HepG2 (cell line): ENCODE results near the gene CPOX. TPM values are rescaled to one million over a fixed set of nuclear protein-coding genes. Genes with fewer than 3 reads are reported as not detected.
A peak's percentile ranks its signal among the peaks of the same experiment; 100 is the strongest.

Experiments
- ATAC-seq: fragments of 200-7000 bp; cut with Tn5 transposase; 3 replicates; pipeline ENCODE4 v1.9.1; 2020; ENCODE audit warnings: mild to moderate bottlenecking, moderate library complexity
- BruUV-seq: library from RNA; stranded (reverse); fragments of 400-500 nt; replicated peaks from 2 replicates; lab custom pipeline; 2021; lab: Mats Ljungman, UMichigan
- CTCF ChIA-PET: fragments of 300-600 bp; formaldehyde crosslinking; extraction: SDS; loops from one replicate; lab custom pipeline; 2021; ENCODE audit warnings: low total read pairs, inconsistent platforms, low intra/inter-chr PET ratio; lab: Yijun Ruan, JAX
- POLR2A ChIA-PET: fragments of 350-600 bp; sonication (Branson Sonifier 250); formaldehyde crosslinking; loops from one replicate; lab custom pipeline; 2020; ENCODE audit warnings: antibody characterized with exemption, inconsistent platforms; lab: Yijun Ruan, JAX
- DNase-seq: peaks from one replicate; pipeline ENCODE4 v3.0.0-alpha.2; 2015; ENCODE audit warnings: low spot score
- FAIRE-seq: peaks from 3 replicates; lab custom pipeline; 2011; peaks lifted over from hg19 to GRCh38; lab: Jason Lieb, UNC
- H2AFZ ChIP-seq: one replicate; pipeline ENCODE4 v1.6.1; 2011; ENCODE audit warnings: low read length, inconsistent platforms
- H3K27ac ChIP-seq: fragments of 300-600 bp; 3 replicates; pipeline ENCODE4 v1.8.0; 2011; ENCODE audit warnings: mixed run types, mild to moderate bottlenecking, mixed read lengths, low read length, inconsistent platforms; ENCODE audit not compliant: insufficient read depth; ENCODE audit errors: extremely low read length
- H3K27me3 ChIP-seq, 2 experiments: fragments of 200-600 bp in 1 of 2; 2 replicates in 1 of 2; 3 replicates in 1 of 2; pipeline versions ENCODE4 v1.6.0 to v1.8.0; 2011; ENCODE audit warnings: low read length in 2 of 2, mild to moderate bottlenecking in 2 of 2, moderate library complexity in 2 of 2, inconsistent platforms in 1 of 2; ENCODE audit not compliant: insufficient read depth in 2 of 2, control insufficient read depth in 1 of 2
- H3K36me3 ChIP-seq, 2 experiments: fragments of 200-600 bp in 1 of 2; replicated peaks in 1 of 2; 2 replicates in 1 of 2; 3 replicates in 1 of 2; pipeline versions ENCODE4 v1.5.1 to v1.8.0; 2011; ENCODE audit warnings: low read length in 2 of 2, inconsistent platforms in 1 of 2; ENCODE audit not compliant: insufficient read depth in 2 of 2, control insufficient read depth in 1 of 2
- H3K4me1 ChIP-seq: 2 replicates; pipeline ENCODE4 v1.5.1; 2012; ENCODE audit warnings: low read length, inconsistent platforms; ENCODE audit not compliant: insufficient read depth
- H3K4me2 ChIP-seq: 2 replicates; pipeline ENCODE4 v1.6.0; 2011; ENCODE audit warnings: low read depth, low read length, inconsistent platforms
- H3K4me3 ChIP-seq, 3 experiments: fragments of 200-600 bp in 1 of 3; sonication (generic), shearing (Covaris generic) in 1 of 3; replicated peaks in 1 of 3; 2 replicates each; pipeline ENCODE4 v1.5.1; 2011 to 2016; ENCODE audit warnings: low read length in 3 of 3, inconsistent platforms in 2 of 3, low read depth in 2 of 3, mild to moderate bottlenecking in 2 of 3, control low read depth in 1 of 3, mixed read lengths in 1 of 3; ENCODE audit not compliant: insufficient read depth in 1 of 3
- H3K79me2 ChIP-seq: one replicate; pipeline ENCODE4 v1.6.1; 2011; ENCODE audit warnings: low read length, inconsistent platforms; ENCODE audit not compliant: insufficient read depth
- H3K9ac ChIP-seq: 2 replicates; pipeline ENCODE4 v1.6.0; 2011; ENCODE audit warnings: mild to moderate bottlenecking, low read depth, low read length, inconsistent platforms; ENCODE audit not compliant: insufficient read depth
- H3K9me3 ChIP-seq: 2 replicates; pipeline ENCODE4 v1.5.1; 2012; ENCODE audit warnings: mild to moderate bottlenecking, low read length
- H4K20me1 ChIP-seq: 2 replicates; pipeline ENCODE4 v1.6.0; 2011; ENCODE audit warnings: inconsistent platforms, mild to moderate bottlenecking, low read length, moderate library complexity; ENCODE audit not compliant: insufficient read depth
- BCL6 ChIP-seq: IDR thresholded peaks from 2 replicates; pipeline ENCODE4 v1.6.1; 2016; ENCODE audit warnings: missing genetic modification reagents, missing compliant biosample characterization
- FOXK2 ChIP-seq: fragments of 450-650 bp; IDR thresholded peaks from 2 replicates; pipeline ENCODE4 v1.6.1; 2016
- GZF1 ChIP-seq: sonication (generic); formaldehyde crosslinking; IDR thresholded peaks from 2 replicates; pipeline ENCODE4 v1.5.1; 2020; ENCODE audit warnings: mild to moderate bottlenecking, missing genetic modification reagents
- MATR3 ChIP-seq: sonication (generic); formaldehyde crosslinking; IDR thresholded peaks from 2 replicates; pipeline ENCODE4 v1.4.0; 2020; ENCODE audit warnings: missing genetic modification reagents
- USF2 ChIP-seq, 2 experiments: sonication (generic) in 1 of 2; formaldehyde crosslinking in 1 of 2; IDR thresholded peaks; 2 replicates each; pipeline versions ENCODE4 v1.5.1 to v1.6.1; 2011 to 2020; ENCODE audit warnings: borderline replicate concordance in 1 of 2, low read depth in 1 of 2, low read length in 1 of 2, mild to moderate bottlenecking in 1 of 2, missing genetic modification reagents in 1 of 2, moderate library complexity in 1 of 2
- ZNF496 ChIP-seq: sonication (generic); formaldehyde crosslinking; IDR thresholded peaks from 2 replicates; pipeline ENCODE4 v1.8.1; 2023; ENCODE audit warnings: mild to moderate bottlenecking, moderate library complexity, missing genetic modification reagents; ENCODE audit not compliant: insufficient replicate concordance
- WGBS: methylation state at CpG from one replicate; pipeline ENCODE4 v1.1.6; 2017; ENCODE audit warnings: low lambda C conversion rate; 5-methylcytosine and 5-hydroxymethylcytosine counted together
- in situ Hi-C: cut with HindIII; loops from 2 replicates; pipeline ENCODE4 v1.10.0; 2017; ENCODE audit warnings: low pct_unique_long_range_greater_than_20kb; ENCODE audit not compliant: extremely low pct_ligation_motif_present
- intact Hi-C: fragments of 100-400 bp; cut with micrococcal nuclease; formaldehyde crosslinking; loops from one replicate; pipeline ENCODE4 v1.10.0; 2022; ENCODE audit not compliant: unreplicated experiment
- polyA plus RNA-seq, 8 experiments: library from polyadenylated mRNA; depleted of rRNA in 3 of 8; stranded (reverse) in 7 of 8; unstranded in 1 of 8; fragments of >200 nt; fragmentation: Illumina TruSeq in 4 of 8; extraction: Trizol in 4 of 8; gene quantifications; 2 replicates each; pipeline versions ENCODE4 v1.2.1 to v1.2.3, GENCODE V29; 2011 to 2016; ENCODE audit warnings: low read depth in 4 of 8, missing spikeins in 1 of 8, mixed read lengths in 1 of 8; ENCODE audit not compliant: insufficient read depth in 1 of 8
- total RNA-seq, 5 experiments: library from RNA; depleted of rRNA; stranded (reverse); fragments of >200 nt; fragmentation: Illumina TruSeq; extraction: Trizol; gene quantifications; 2 replicates each; pipeline ENCODE4 v1.2.3, GENCODE V29; 2016; ENCODE audit warnings: low read depth in 1 of 5
- TF ChIP-seq, protein P1 (sequence below): sonication (generic); formaldehyde crosslinking; IDR thresholded peaks from 2 replicates; pipeline ENCODE4 v1.4.0; 2020; ENCODE audit warnings: missing genetic modification reagents
- TF ChIP-seq, protein P2 (sequence below): sonication (generic); formaldehyde crosslinking; IDR thresholded peaks from 2 replicates; pipeline ENCODE4 v1.5.0; 2020; ENCODE audit warnings: mild to moderate bottlenecking, missing genetic modification reagents, moderate library complexity

CPOX gene
- total and polyA plus RNA-seq, 2 of the 13 experiments (the other 11 are each of a cell fraction or from before 2014, with no cell fraction given), result 34.2 to 37.2 TPM

DNA sequence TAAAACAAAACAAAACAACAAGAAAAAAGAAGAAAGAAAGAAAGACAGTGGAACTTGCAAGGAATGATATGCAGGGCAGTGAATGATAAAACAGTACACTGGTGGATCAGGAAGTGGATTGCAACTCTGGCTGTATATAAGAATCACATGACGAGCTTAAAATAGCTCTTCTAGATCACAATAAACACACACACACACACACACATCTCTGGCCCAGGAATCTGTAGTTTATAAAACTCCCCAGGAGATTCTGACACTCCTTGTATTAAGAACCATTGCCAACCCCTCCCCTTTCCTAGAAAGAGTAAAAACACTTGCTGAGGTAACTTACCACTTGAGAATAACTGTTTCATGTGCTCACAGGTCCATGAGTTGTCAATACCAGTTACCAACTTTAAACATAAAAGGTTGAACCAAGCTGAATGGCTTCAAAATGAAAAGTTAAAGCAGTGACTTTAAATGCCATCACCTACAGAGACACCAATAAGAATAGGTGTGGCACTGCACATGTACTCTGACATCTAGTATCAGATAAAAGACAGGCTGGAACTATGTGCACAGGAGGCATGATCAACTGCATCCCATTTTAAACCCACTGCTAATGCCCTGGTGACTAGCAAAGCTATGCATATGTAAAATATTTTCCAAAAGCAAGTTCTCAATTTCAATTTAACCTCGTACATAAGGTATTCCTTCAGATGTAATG lies 3.9 kb downstream of the CPOX start:
- no peaks in the 10 kb centered on the region for H3K27me3 ChIP-seq
- POLR2A ChIA-PET, result no interaction called here
- H2AFZ ChIP-seq, result no peak overlapping the region
- 100% methylated on average over 2 of the region's 2 CpGs for WGBS
- DNase-seq, result no peak
- in situ Hi-C loops, result loop anchor here (10.0 kb wide), 1 partner anchor 405 kb away; no protein-coding TSS in a partner anchor
- H3K9me3 ChIP-seq, result no peaks in the 10 kb centered on the region
- peak; percentile 11; the same call in 1 of the 2 replicates for TF ChIP-seq BCL6 (CRISPR knock-in tag)
- TF ChIP-seq ZNF496 (CRISPR knock-in tag), result no peak
- TF ChIP-seq, all 625 proteins: peak for 1
- intact Hi-C loops, result loop anchor here (5.0 to 10.0 kb wide), 3 partner anchors 227 to 555 kb away; partner anchors contain the start of genes DCBLD2 and GABRR3
- Histone ChIP-seq H3K9ac (no peak overlapping the region), H3K79me2 (peaks cover 15% of the 10 kb centered on the region), H3K4me3 (no peak overlapping the region), H4K20me1 (0 out of 2 replicates have a peak, but pooled peaks cover 3% of the 10 kb centered on the region), H3K27ac (no peak overlapping the region), H3K4me1 (peaks cover 23% of the 10 kb centered on the region), H3K36me3 (peaks cover 1 to 34% of the 10 kb centered on the region in 2 experiments; a peak in 3 of 5 replicates), H3K4me2 (no peak overlapping the region)
- no peak for ATAC-seq
- no peak for FAIRE-seq
- BruUV-seq, result no TSS peak
- CTCF ChIA-PET, result no interaction called here

DNA sequence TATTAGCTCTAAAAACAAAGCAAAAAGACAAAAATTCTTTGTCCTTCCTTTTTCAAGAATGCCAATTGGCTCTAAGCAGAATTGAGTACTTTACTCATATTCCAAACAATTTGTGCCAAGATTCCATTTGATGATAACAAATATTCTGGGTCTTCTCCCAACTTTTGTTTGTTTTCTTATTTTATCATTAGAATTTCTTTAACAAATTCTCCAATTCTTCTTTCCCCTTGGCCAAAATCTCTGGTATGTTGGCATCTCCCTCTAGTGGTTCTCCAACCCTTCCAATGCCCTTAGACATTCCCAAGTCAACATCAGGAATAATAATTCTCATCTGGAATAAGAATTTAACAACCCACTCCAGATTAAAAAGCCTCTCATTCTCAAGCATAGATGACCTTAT lies 5.3 kb downstream of the CPOX start:
- no peak for FAIRE-seq
- H3K4me2 ChIP-seq, result no peak overlapping the region
- in situ Hi-C loops (no loop called here), intact Hi-C loops (no loop called here)
- H4K20me1 ChIP-seq, result 0 out of 2 replicates have a peak, but pooled peaks cover 3% of the 10 kb centered on the region
- POLR2A ChIA-PET, result no interaction called here
- H3K9ac ChIP-seq, result no peak overlapping the region
- H3K27ac ChIP-seq, result no peak overlapping the region
- BruUV-seq, result no TSS peak
- CTCF ChIA-PET, result no interaction called here
- DNase-seq, result no peak
- H2AFZ ChIP-seq, result no peak overlapping the region
- no peak overlapping the region for H3K4me3 ChIP-seq
- peaks cover 15% of the 10 kb centered on the region for H3K79me2 ChIP-seq
- H3K9me3 ChIP-seq, result no peaks in the 10 kb centered on the region
- TF ChIP-seq, protein P1, sequence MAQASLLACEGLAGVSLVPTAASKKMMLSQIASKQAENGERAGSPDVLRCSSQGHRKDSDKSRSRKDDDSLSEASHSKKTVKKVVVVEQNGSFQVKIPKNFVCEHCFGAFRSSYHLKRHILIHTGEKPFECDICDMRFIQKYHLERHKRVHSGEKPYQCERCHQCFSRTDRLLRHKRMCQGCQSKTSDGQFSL (CRISPR knock-in tag), result no peak
- no peak for TF ChIP-seq FOXK2
- TF ChIP-seq, protein P2, sequence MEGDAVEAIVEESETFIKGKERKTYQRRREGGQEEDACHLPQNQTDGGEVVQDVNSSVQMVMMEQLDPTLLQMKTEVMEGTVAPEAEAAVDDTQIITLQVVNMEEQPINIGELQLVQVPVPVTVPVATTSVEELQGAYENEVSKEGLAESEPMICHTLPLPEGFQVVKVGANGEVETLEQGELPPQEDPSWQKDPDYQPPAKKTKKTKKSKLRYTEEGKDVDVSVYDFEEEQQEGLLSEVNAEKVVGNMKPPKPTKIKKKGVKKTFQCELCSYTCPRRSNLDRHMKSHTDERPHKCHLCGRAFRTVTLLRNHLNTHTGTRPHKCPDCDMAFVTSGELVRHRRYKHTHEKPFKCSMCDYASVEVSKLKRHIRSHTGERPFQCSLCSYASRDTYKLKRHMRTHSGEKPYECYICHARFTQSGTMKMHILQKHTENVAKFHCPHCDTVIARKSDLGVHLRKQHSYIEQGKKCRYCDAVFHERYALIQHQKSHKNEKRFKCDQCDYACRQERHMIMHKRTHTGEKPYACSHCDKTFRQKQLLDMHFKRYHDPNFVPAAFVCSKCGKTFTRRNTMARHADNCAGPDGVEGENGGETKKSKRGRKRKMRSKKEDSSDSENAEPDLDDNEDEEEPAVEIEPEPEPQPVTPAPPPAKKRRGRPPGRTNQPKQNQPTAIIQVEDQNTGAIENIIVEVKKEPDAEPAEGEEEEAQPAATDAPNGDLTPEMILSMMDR (CRISPR knock-in tag), result 0 out of 2 replicates have a peak, but pooled peaks have one; percentile 5
- TF ChIP-seq GZF1 (CRISPR knock-in tag), result no peak
- no peak for TF ChIP-seq USF2 (IDR thresholded peaks at IDR 0.05; ENCODE audit: low read depth, low read length)
- no peak for TF ChIP-seq USF2 (CRISPR knock-in tag; IDR thresholded peaks at IDR 0.05; ENCODE audit: borderline replicate concordance)
- TF ChIP-seq MATR3 (CRISPR knock-in tag), result no peak
- H3K4me1 ChIP-seq, result peaks cover 16% of the 10 kb centered on the region
- peaks cover 3 to 44% of the 10 kb centered on the region in 2 experiments; a peak in 4 of 5 replicates for H3K36me3 ChIP-seq
- no peak for ATAC-seq
- H3K27me3 ChIP-seq, result no peaks in the 10 kb centered on the region
